Femur (tissue), 1 donor: Measurements from ENCODE around the gene HHAT.
A peak's percentile ranks its signal among the peaks of the same experiment; 100 is the strongest.
"Not testable (repeated sequence)": the region's sequence is repeated elsewhere in the genome, so short reads cannot be mapped to it uniquely, and the experiment has no call there.

Source experiments
- DNase-seq: peaks from one replicate; pipeline ENCODE4 v3.0.0-alpha.2; 2017

The HHAT gene

GRCh38 chr1:210315529-210315928 lies 13.2 kb upstream of the HHAT start:
- no peak for DNase-seq

- no peak for DNase-seq
Observed at GRCh38 chr1:210321131-210321530, 7.6 kb upstream of the HHAT start.

GRCh38 chr1:210321552-210321951 lies 7.2 kb upstream of the HHAT start:
- DNase-seq = no peak

GRCh38 chr1:210323957-210324356 lies 4.7 kb upstream of the HHAT start:
- no peak for DNase-seq

- no peak for DNase-seq
Observed at GRCh38 chr1:210325026-210325670, 3.6 kb upstream of the HHAT start.

GRCh38 chr1:210328032-210328745 lies 513 bp upstream of the HHAT start:
- no peak for DNase-seq

- no peak for DNase-seq
Observed at GRCh38 chr1:210330279-210330866, 1.7 kb downstream of the HHAT start.

- DNase-seq = no peak
Observed at GRCh38 chr1:210332233-210332632, 3.5 kb downstream of the HHAT start.

GRCh38 chr1:210332719-210333398 lies 4.2 kb downstream of the HHAT start:
- no peak for DNase-seq

GRCh38 chr1:210335001-210335400 lies 6.3 kb downstream of the HHAT start:
- no peak for DNase-seq

GRCh38 chr1:210336362-210336761 lies 7.7 kb downstream of the HHAT start:
- no peak for DNase-seq

GRCh38 chr1:210339500-210339899 lies 10.8 kb downstream of the HHAT start:
- DNase-seq = no peak

- DNase-seq = no peak
Observed at GRCh38 chr1:210340311-210340710, 11.6 kb downstream of the HHAT start.

- DNase-seq = no peak
Observed at GRCh38 chr1:210340841-210341240, 12.1 kb downstream of the HHAT start.

GRCh38 chr1:210342986-210343780 lies 14.5 kb downstream of the HHAT start:
- DNase-seq = no peak

- no peak for DNase-seq
Observed at GRCh38 chr1:210344706-210345105, 16.0 kb downstream of the HHAT start.

GRCh38 chr1:210347112-210347511 lies 18.4 kb downstream of the HHAT start:
- DNase-seq = peak; percentile 44

- no peak for DNase-seq
Observed at GRCh38 chr1:210351496-210351895, 22.8 kb downstream of the HHAT start.

- no peak for DNase-seq
Observed at GRCh38 chr1:210352575-210352974, 23.9 kb downstream of the HHAT start.

- DNase-seq = not testable (repeated sequence)
Observed at GRCh38 chr1:210354305-210354704, 25.6 kb downstream of the HHAT start.

GRCh38 chr1:210358626-210359025 lies 29.9 kb downstream of the HHAT start:
- DNase-seq = no peak

GRCh38 chr1:210359255-210359654 lies 30.6 kb downstream of the HHAT start:
- no peak for DNase-seq
